GM12878 (cell line): ENCODE data around the gene MAGI2.

Source experiments
- CBFB ChIP-seq: IDR thresholded peaks from 2 replicates; pipeline ENCODE4 v1.6.1; 2016; ENCODE audit warnings: antibody characterized with exemption, low read depth
- CTCF ChIP-seq, 3 experiments: IDR thresholded peaks in 2 of 3; conservative IDR thresholded peaks in 1 of 3; 2 replicates each; pipeline ENCODE4 v1.5.1; 2011; ENCODE audit warnings: low read depth in 3 of 3, low read length in 3 of 3, mild to moderate bottlenecking in 3 of 3, control low read depth in 2 of 3, moderate library complexity in 2 of 3, inconsistent platforms in 1 of 3, mixed read lengths in 1 of 3; ENCODE audit not compliant: control insufficient read depth in 2 of 3, insufficient read depth in 1 of 3; ENCODE audit errors: extremely low read depth in 1 of 3
- KAT2A ChIP-seq: conservative IDR thresholded peaks from 2 replicates; pipeline ENCODE4 v1.6.1; 2011; ENCODE audit warnings: low read depth, low read length; ENCODE audit not compliant: control insufficient read depth
- NR2C2 ChIP-seq: IDR thresholded peaks from 2 replicates; pipeline ENCODE4 v1.6.1; 2011; ENCODE audit warnings: borderline replicate concordance, low read depth; ENCODE audit not compliant: control insufficient read depth, insufficient read length
- ZNF207 ChIP-seq: fragments of 450-650 bp; IDR thresholded peaks from 2 replicates; pipeline ENCODE4 v1.6.1; 2014; ENCODE audit warnings: antibody characterized with exemption, mild to moderate bottlenecking, borderline replicate concordance

- no peak for TF ChIP-seq KAT2A
- TF ChIP-seq CTCF (IDR thresholded peaks at IDR 0.05 in 2 of 3, conservative IDR thresholded peaks at IDR 0.05 in 1 of 3; ENCODE audit: control insufficient read depth in 2 of 3, extremely low read depth in 1 of 3, insufficient read depth in 1 of 3, low read depth in 3 of 3, low read length in 3 of 3), result no peak
- no peak for TF ChIP-seq NR2C2
- TF ChIP-seq ZNF207, result no peak
- no peak for TF ChIP-seq CBFB
Measured at GRCh38 chr7:78499971-78500370, 953.5 kb downstream of the MAGI2 start.
